ENCODE results near the gene STK38. TPM values are rescaled to one million over a fixed set of nuclear protein-coding genes. Genes with fewer than 3 reads are reported as not detected.
"Not testable (repeated sequence)": the region's sequence is repeated elsewhere in the genome, so short reads cannot be mapped to it uniquely, and the experiment has no call there.

The STK38 gene
- 10.5 and 11.4 TPM in 2 replicates for total RNA-seq

- peak; percentile 54 to 86 for DNase-seq (ENCODE audit: low read depth in 2 of 2)
Measured at GRCh38 chr6:36546920-36547645, at the start of gene STK38. TSS of gene STK38 (minus strand) at chr6:36547479. CDS start at chr6:36540202, 7,277 bp downstream.

- no peak for DNase-seq (ENCODE audit: low read depth in 2 of 2)
Measured at GRCh38 chr6:36596356-36596755, 49.1 kb upstream of the STK38 start.

- DNase-seq (ENCODE audit: low read depth in 2 of 2): peak; percentile 50 to 66
Measured at GRCh38 chr6:36594816-36595643, 47.8 kb upstream of the STK38 start.

DNA sequence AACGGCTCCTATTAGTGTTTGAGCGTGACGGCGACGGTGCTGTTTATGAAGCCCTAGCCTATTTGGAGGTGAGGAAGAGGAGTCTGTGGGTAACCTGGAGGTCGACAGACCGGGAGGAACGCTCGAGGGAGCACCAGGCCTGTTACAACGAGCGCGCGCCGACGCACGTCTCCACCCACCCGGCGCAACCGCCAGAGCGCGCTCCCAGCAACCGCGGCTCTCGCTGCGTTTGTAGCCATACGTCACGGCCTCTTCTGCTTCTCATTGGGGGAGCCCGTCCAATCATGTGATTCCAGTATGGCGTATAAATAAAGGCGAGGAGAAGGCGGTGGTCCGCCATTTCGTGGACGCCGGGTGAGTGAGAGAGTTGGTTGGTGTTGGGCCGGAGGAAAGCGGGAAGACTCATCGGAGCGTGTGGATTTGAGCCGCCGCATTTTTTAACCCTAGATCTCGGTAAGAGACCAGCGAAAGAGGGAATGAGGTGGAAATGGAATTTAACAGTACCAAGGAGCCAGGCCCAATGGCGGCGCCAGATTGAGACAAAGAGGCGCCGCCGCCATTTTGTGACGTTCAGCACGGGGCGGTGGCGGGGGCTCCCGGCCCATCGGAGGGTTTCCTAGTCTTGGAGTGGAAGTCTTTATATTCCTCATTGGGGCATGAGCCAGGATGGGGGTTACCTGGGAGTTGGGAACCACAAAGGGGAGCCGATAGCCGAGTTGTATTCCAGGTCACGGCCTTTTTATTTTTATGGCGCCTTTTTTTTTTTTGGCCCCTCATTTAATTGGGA is 46.9 kb upstream of the STK38 start, which contains the start of gene SRSF3:
Gene SRSF3, plus strand, starts transcription at position 334 of the 787 bp plus-strand sequence. CDS start 2,401 bp downstream, outside the sequence.
- peak; percentile 95 to 99 for DNase-seq (ENCODE audit: low read depth in 2 of 2)

GRCh38 chr6:36593569-36594028 is 46.3 kb upstream of the STK38 start:
- peak in 1 of 2 donors; percentile 40 for DNase-seq (ENCODE audit: low read depth in 2 of 2)

DNA sequence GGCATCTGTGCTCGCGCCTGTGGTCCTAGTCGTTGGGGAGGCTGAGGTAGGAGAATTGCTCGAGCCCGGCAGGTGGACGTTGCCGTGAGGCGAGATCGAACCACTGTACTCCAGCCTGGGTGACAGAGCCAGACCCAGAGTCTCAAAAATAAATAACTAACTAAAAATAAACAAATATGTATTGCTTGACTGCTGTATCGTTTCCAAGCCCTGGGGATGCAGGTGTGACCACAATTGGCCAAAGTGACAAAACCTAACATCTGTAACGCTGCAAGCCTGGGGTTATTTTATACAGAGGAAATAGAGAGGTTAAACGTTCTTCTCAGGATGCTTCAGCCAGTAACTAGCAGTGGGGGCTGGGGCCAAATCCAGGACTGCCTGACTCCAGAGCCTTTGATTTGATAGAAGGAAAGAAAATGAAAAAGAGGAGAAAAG is 45.0 kb upstream of the STK38 start:
- DNase-seq (ENCODE audit: low read depth in 2 of 2): no peak

GRCh38 chr6:36590237-36590636 is 43.0 kb upstream of the STK38 start:
- peak in 1 of 2 donors; percentile 55 for DNase-seq (ENCODE audit: low read depth in 2 of 2)

DNA sequence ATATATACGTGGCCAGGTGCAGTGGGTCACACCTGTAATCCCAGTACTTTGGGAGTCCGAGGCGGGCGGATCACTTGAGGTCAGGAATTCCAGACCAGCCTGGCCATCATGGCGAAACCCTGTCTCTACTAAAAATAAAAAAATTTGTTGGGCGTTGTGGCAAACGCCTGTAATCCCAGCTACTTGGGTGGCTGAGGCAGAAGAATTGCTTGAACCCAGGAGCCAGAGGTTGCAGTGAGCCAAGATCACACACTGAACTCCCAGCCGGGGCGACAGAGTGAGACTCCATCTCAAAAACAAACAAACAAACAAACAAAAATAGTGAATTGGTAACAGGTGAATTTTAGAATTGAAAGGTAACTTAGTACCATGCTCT is 41.7 kb upstream of the STK38 start:
- not testable (repeated sequence) for DNase-seq (ENCODE audit: low read depth in 2 of 2)

DNA sequence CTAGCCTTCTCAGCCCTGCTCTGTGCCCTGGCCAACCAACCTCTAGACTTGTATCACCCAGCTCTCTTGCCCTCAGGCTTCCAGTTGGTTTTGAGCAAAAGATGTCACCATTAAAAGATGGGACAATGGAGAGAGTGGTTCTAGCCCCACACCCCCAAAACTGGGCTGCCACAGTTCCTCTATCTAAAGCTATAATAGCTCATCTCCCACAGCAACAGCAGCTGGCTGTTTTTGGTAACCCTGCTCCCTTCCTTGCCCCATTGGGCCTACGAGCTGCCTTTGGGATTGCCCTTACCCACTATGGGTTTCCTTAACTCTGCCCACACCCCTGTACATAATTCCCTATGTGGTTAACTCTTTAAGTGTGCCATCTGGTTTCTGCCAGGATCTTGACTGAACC is 39.3 kb upstream of the STK38 start:
- no peak for DNase-seq (ENCODE audit: low read depth in 2 of 2)

DNA sequence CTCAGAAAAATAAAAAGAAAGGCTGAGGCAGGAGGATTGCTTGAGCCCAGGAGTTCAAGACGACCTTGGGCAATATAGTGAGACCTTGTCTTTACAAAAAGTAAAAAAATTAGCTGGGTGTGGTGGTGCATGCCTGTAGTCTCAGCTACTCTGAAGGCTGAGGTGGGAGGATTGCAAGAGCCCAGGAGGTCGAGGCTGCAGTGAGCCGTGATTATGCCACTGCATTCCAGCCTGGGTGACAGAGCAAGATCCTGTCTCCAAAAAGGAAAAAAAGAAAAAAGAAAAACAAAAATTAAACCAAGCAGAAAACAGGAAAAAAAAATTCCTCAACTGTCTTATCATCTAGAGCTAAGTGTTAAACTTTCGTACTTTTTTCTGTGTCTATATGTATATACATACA is 34.4 kb upstream of the STK38 start:
- DNase-seq (ENCODE audit: low read depth in 2 of 2): no peak

DNA sequence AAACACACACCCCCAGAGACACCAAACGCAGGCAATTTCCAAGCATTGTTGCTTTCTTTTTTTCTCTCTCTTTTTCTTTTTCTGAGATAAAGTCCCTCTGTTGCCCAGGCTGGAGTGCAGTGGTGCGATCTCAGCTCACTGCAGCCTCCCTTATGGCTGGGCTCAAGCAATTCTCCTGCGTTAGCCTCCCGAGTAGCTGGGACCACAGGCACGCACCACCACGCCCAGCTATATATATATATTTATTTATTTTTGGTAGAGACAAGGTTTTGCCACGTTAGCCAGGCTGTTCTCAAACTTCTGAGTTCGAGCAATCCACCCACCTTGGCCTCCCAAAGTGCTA is 32.9 kb upstream of the STK38 start:
- DNase-seq (ENCODE audit: low read depth in 2 of 2): no peak

DNA sequence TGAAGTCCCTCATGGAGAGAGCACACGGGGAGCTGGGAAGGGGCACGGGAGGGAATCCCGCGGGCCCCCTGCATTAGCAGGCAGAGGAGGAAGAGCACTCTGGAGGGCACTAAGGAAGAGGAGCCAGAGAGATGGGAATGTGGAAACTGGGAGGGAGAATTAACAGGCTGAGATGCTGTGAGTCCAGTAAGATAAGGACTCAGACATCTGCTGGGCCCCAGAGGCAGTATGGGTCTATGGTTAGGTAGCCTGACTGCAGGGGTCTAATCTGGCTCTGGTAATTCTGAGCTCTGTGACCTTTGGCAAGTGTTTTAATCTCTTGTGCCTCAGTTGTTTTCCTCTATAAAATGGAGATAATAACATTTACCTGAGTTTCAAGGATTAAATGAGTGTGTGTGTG is 31.2 kb upstream of the STK38 start:
- no peak for DNase-seq (ENCODE audit: low read depth in 2 of 2)

DNA sequence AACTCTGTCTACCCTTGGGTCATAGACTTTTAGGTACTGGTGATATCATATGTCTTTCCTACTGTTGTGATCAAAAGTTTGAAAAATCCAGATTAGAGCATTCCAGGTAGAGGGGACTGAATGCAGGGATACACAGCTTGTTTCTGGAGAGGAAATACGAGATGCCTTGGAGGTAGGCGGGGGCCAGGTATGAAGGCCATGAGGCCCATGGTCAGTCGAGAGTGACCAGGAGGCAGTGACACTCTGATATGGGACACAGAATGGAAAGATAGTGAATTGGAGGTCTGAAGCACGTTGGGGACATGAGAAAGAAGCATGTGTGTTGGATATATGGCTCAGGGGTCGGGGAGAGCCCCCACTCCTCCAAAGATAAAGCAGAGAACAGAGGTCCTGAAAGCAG is 30.8 kb upstream of the STK38 start:
- DNase-seq (ENCODE audit: low read depth in 2 of 2): no peak

DNA sequence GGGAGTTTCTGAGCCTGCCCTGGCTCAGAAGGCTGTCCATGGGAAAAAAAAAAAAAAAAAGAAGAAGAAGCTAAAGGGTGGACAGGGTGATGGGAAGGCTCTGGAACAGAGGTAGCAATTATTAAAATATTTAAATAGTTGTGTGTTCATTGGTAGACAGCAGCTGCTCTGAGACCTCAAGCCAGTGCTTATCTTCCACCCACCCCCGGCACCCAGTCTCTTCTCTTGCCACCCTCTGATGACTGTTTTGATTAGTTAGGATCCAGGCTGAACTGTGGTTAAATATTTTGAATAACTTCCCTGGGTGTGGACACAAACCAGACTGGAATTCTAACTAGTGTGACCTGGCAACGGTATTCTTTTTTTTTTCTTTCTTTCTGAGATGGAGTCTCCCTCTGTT is 30.0 kb upstream of the STK38 start:
- no peak for DNase-seq (ENCODE audit: low read depth in 2 of 2)

DNA sequence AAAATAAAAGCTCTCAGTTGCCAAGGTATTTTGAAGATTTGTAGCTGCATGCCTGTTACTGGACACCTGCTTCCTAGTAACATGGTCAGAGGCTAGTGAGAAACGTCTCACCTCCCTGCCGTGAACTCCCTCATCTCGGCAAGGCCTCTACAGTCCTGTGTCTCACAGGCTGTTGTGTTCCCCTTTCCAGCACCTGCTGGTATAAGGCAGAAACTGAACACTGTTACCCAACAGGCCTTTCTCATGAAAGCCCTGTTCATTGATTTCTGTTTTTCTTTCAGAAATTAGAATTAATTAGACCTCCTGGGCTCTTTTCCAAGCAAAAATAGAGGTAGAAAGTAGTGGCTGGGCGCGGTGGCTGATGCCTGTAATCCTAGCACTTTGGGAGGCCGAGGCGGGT is 29.3 kb upstream of the STK38 start:
- DNase-seq (ENCODE audit: low read depth in 2 of 2): no peak

GRCh38 chr6:36574679-36575078 is 27.4 kb upstream of the STK38 start:
- no peak for DNase-seq (ENCODE audit: low read depth in 2 of 2)

GRCh38 chr6:36572353-36573311 is 25.4 kb upstream of the STK38 start:
- DNase-seq (ENCODE audit: low read depth in 2 of 2): not testable (repeated sequence)

GRCh38 chr6:36571122-36572043 is 24.1 kb upstream of the STK38 start:
- no peak for DNase-seq (ENCODE audit: low read depth in 2 of 2)

- DNase-seq (ENCODE audit: low read depth in 2 of 2): no peak
Measured at GRCh38 chr6:36570264-36570663, 23.0 kb upstream of the STK38 start.
